Testis (tissue), 5 donors: ENCODE results near the gene GGPS1. TPM values are rescaled to one million over a fixed set of nuclear protein-coding genes. Genes with fewer than 3 reads are reported as not detected.
A peak's percentile ranks its signal among the peaks of the same experiment; 100 is the strongest.
"Not testable (repeated sequence)": the region's sequence is repeated elsewhere in the genome, so short reads cannot be mapped to it uniquely, and the experiment has no call there.

Source experiments
- DNase-seq: peaks from one replicate; pipeline ENCODE4 v3.0.0-alpha.2; 2019
- H3K27ac ChIP-seq, 2 donors: fragments of 200-600 bp; sonication (generic); one replicate each; pipeline ENCODE4 v1.5.1; 2019
- H3K27me3 ChIP-seq: fragments of 200-600 bp; sonication (generic); one replicate; pipeline ENCODE4 v1.5.1; 2019
- H3K36me3 ChIP-seq: fragments of 200-600 bp; sonication (generic); one replicate; pipeline ENCODE4 v1.5.1; 2017; ENCODE audit warnings: low read depth; ENCODE audit errors: missing control alignments
- H3K4me1 ChIP-seq: fragments of 200-600 bp; sonication (generic); one replicate; pipeline ENCODE4 v1.5.1; 2019
- H3K4me3 ChIP-seq, 2 donors: fragments of 200-600 bp; sonication (generic); one replicate each; pipeline ENCODE4 v1.5.1; 2017 to 2019
- H3K9me3 ChIP-seq: fragments of 200-600 bp; sonication (generic); one replicate; pipeline ENCODE4 v1.5.1; 2017
- CTCF ChIP-seq, 3 experiments: fragments of 450-650 bp in 2 of 3; fragments of 200-600 bp in 1 of 3; sonication (generic) in 1 of 3; IDR thresholded peaks; one replicate each; pipeline ENCODE4 v1.5.1; 2016 to 2019; ENCODE audit warnings: antibody characterized with exemption in 3 of 3, mild to moderate bottlenecking in 2 of 3, moderate library complexity in 1 of 3
- POLR2A ChIP-seq: fragments of 450-650 bp; IDR thresholded peaks from one replicate; pipeline ENCODE4 v1.6.1; 2017; ENCODE audit warnings: antibody characterized with exemption, mild to moderate bottlenecking, moderate library complexity
- WGBS, 2 donors: methylation state at CpG; one replicate each; pipeline ENCODE4 v1.1.5; 2018; 5-methylcytosine and 5-hydroxymethylcytosine counted together
- intact Hi-C: fragments of 100-400 bp; cut with DNase I; formaldehyde crosslinking; loops from one replicate; pipeline ENCODE4 v1.15.1; 2023; ENCODE audit warnings: low total_unique reads
- long read RNA-seq, 2 donors: transcript quantifications; one replicate each; lab custom pipeline, GENCODE V29; 2026
- polyA plus RNA-seq: library from polyadenylated mRNA; stranded (reverse); fragments of 350-450 nt; fragmentation: Illumina TruSeq; extraction: RNeasy Lipid Tissue Mini Kit (QIAGEN cat#74804); gene quantifications from one replicate; pipeline ENCODE4 v1.2.3, GENCODE V29; 2014; ENCODE audit warnings: low read depth, low replicate concordance; ENCODE audit not compliant: insufficient read depth
- total RNA-seq, 2 donors: library from RNA; depleted of rRNA; stranded (reverse); fragments of >200 nt; gene quantifications; one replicate each; pipeline ENCODE4 v1.2.3, GENCODE V29; 2016

Gene GGPS1
- total RNA-seq (10 to 100 TPM; 29.4 to 37.4 TPM), polyA plus RNA-seq (73.0 TPM)
- long read RNA-seq, donor 1, transcript GGPS1-201 (4 exons, 2,895 nt) = major isoform, 26 of 28 reads
- long read RNA-seq, donor 1, partial matches to known transcripts = 0 of 28 reads
- long read RNA-seq, donor 1, other reads (novel, unspliced or antisense) = 0 of 28 reads
- long read RNA-seq, donor 2, transcript GGPS1-201 (4 exons, 2,895 nt) = major isoform, 10 of 11 reads
- long read RNA-seq, donor 2, partial matches to known transcripts = 0 of 11 reads
- long read RNA-seq, donor 2, other reads (novel, unspliced or antisense) = 0 of 11 reads

GRCh38 chr1:235328271-235329138, at the start of gene GGPS1:
Gene GGPS1 (plus strand): TSS chr1:235328570. CDS start chr1:235335265, 6,695 bp downstream.
- peak; percentile 98 for DNase-seq
- intact Hi-C loops = loop anchor here (10.0 kb wide), 1 partner anchor 224 kb away; no protein-coding TSS in a partner anchor
- no peaks in the 10 kb centered on the region for H3K36me3 ChIP-seq
- TF ChIP-seq POLR2A (peak; percentile 75), CTCF (IDR thresholded peaks at IDR 0.05) (no peak)
- no peaks in the 10 kb centered on the region for H3K9me3 ChIP-seq
- peak within 1 kb of the TSS; percentile 99 for H3K27ac ChIP-seq
- no peaks in the 10 kb centered on the region for H3K27me3 ChIP-seq
- H3K4me3 ChIP-seq = peak within 1 kb of the TSS; percentile 96 to 100
- 0 to 1% methylated on average over 54 of the region's 54 CpGs for WGBS, 2 donors
- peaks cover 15% of the 10 kb centered on the region for H3K4me1 ChIP-seq

GRCh38 chr1:235278915-235279292, 49.5 kb upstream of the GGPS1 start:
- Histone ChIP-seq H3K4me3 (no peak overlapping the region), H3K9me3 (no peaks in the 10 kb centered on the region), H3K4me1 (peaks cover 7% of the 10 kb centered on the region), H3K27me3 (no peaks in the 10 kb centered on the region), H3K36me3 (no peaks in the 10 kb centered on the region), H3K27ac (no peak overlapping the region)
- DNase-seq = no peak
- intact Hi-C loops = no loop called here
- WGBS, 2 donors = 69 to 79% methylated on average over 5 of the region's 5 CpGs
- TF ChIP-seq POLR2A (no peak), CTCF (IDR thresholded peaks at IDR 0.05) (no peak)

GRCh38 chr1:235279694-235280093, 48.7 kb upstream of the GGPS1 start:
- Histone ChIP-seq H3K27ac (no peak overlapping the region), H3K36me3 (no peaks in the 10 kb centered on the region), H3K27me3 (no peaks in the 10 kb centered on the region), H3K9me3 (no peaks in the 10 kb centered on the region), H3K4me1 (peaks cover 7% of the 10 kb centered on the region), H3K4me3 (no peak overlapping the region)
- TF ChIP-seq CTCF (IDR thresholded peaks at IDR 0.05) (no peak), POLR2A (no peak)
- WGBS, 2 donors = 72 to 74% methylated on average over 5 of the region's 5 CpGs
- intact Hi-C loops = no loop called here
- no peak for DNase-seq

GRCh38 chr1:235280467-235280866, 47.9 kb upstream of the GGPS1 start:
- Histone ChIP-seq H3K27ac (no peak overlapping the region), H3K36me3 (no peaks in the 10 kb centered on the region), H3K4me3 (no peak overlapping the region), H3K27me3 (no peaks in the 10 kb centered on the region), H3K9me3 (no peaks in the 10 kb centered on the region), H3K4me1 (peaks cover 7% of the 10 kb centered on the region)
- WGBS, 2 donors = 94 to 95% methylated on average over 15 of the region's 15 CpGs
- no peak for DNase-seq
- no peak for TF ChIP-seq CTCF (IDR thresholded peaks at IDR 0.05)
- TF ChIP-seq POLR2A = no peak
- intact Hi-C loops = no loop called here

GRCh38 chr1:235283636-235284035, 44.7 kb upstream of the GGPS1 start:
- H3K36me3 ChIP-seq, H3K27me3 ChIP-seq, H3K9me3 ChIP-seq, intact Hi-C loops, H3K27ac ChIP-seq, H3K4me3 ChIP-seq, DNase-seq: not testable (repeated sequence)
- peaks cover 11% of the 10 kb centered on the region for H3K4me1 ChIP-seq
- WGBS, 2 donors = 96% methylated on average over 13 of the region's 13 CpGs
